Mucosa of gallbladder (tissue), 1 donor: ENCODE data around the gene DBH. TPM values are rescaled to one million over a fixed set of nuclear protein-coding genes. Genes with fewer than 3 reads are reported as not detected.

Experiments
- DNase-seq: peaks from one replicate; pipeline ENCODE4 v3.0.0-alpha.2; 2020; ENCODE audit warnings: low spot score
- total RNA-seq: library from RNA; stranded (reverse); gene quantifications from one replicate; pipeline ENCODE4 v1.2.1, GENCODE V29; 2021
- donor health status: DM: no; HTN: no; CAD: no.

DBH gene
- total RNA-seq, 1 donor from 2014 or later = 0.06 TPM

DNA sequence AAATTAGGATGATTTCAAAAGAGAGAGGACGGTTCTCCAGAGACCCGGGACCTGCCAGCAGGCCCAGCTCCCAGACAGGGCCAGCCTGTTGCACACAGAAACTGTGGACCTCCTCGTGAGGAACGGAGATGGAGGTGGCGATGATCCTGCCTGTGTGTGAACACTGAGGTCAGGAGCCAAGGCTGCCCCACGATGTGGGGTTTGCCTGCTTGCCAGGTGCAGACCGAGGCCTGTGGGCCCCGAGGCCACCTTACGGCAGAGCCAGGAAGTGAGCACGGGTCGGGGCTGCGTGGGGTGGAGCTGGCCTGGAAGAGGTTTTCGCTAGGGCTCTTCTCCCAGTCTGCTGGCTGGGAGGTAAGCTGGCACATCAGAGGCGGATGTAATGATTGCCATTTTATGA, 31.3 kb upstream of the DBH start:
- no peak for DNase-seq

- no peak for DNase-seq
Observed at GRCh38 chr9:133605446-133605845, 30.7 kb upstream of the DBH start.

DNA sequence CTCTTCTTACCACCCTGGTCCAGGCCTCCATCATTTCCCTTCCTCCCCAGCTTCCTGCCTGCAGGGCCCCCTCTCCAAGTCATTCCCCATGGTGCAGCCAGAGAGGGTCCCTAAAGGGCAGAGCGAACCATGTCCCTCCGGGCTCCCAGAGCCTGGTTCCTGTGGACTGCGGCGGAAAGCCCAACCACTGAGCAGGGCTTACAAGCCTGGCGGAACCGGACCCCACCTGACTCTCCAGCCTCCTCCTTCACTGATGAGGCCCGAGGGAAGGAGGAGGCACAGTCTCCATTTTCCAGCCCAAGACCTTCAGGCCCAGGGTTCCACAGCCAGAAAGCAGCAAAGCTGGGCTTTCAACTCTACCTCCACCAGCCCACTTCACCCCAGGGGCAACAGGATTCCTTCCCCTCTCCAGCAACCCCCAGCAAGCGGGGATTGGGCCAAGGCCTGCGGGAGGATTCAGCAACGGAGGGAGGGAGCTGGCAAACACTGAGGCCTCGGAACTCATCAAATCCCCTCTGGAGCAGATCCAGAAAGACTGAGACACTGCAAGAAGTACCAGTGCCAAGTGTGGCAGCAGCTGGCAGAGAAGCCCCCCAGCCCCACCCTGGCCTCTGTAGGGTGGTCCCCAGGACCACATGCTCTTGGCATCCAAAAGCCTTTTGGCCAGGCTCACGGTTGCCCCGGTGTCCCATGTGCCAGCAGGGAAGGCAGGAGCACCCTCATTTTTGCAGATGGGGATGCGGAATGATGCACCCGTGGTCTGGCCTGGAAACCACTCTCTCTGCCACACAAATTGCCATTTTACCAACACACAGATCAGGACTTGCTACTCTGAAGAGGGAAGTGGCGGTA, 30.1 kb upstream of the DBH start:
- no peak for DNase-seq

DNA sequence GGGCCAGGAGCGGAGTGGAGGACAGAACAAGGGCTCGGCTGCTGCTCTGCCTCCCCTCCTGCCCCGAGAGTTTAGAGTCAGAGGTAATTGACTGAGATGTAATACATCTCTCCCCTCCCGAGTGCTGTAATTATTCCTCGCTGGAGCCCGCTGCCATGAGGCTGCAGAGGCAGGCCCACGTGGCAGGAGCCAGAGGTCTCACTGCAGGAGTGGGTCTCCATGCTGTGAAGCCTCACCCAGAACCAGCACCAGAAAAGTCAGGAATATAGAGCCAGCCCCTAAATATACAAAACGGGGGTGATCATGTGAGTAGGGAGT, 29.5 kb upstream of the DBH start:
- no peak for DNase-seq

GRCh38 chr9:133607381-133607780, 28.8 kb upstream of the DBH start:
- DNase-seq = no peak

DNA sequence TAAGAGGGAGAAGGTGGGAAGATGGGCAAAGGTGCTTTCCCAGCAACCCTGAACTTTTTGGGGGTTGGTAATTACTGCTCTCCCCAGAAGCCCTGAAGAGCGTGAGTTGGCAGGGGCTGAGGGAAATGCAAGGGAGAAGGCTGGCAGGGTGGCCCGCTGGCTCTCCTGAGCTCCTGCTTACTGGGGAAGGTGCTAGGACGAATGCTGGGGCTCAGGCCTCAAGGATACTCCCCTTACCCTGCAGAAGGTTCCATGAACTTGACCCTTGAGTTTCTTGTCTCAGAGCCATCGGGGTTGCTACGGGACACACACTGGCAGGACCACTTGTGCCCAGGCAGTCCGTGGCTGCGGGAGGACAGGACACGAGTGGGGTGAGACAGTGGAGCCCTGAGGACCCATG, 28.2 kb upstream of the DBH start:
- no peak for DNase-seq

GRCh38 chr9:133608382-133608781, 27.8 kb upstream of the DBH start:
- DNase-seq = no peak

DNA sequence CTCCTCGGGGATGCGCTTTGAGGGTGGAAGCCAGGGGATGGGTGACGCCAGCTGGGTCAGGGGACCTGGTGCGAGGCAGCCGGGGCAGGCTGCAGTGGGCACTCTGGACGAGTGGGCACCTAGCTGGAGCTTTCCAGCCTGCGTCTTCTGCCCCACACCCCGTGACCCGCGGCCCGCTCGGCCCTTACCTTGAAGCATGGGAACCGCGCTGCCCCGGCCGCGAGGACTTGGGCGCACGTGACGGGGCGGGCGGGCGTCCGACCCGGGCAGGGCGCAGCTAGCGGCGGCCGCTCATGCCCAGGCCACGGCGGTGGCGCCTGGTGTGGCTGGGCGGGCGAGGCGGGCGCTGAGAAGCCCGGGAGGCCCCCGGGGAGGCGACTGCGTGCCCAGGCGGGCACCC, 27.3 kb upstream of the DBH start:
- DNase-seq = no peak

DNA sequence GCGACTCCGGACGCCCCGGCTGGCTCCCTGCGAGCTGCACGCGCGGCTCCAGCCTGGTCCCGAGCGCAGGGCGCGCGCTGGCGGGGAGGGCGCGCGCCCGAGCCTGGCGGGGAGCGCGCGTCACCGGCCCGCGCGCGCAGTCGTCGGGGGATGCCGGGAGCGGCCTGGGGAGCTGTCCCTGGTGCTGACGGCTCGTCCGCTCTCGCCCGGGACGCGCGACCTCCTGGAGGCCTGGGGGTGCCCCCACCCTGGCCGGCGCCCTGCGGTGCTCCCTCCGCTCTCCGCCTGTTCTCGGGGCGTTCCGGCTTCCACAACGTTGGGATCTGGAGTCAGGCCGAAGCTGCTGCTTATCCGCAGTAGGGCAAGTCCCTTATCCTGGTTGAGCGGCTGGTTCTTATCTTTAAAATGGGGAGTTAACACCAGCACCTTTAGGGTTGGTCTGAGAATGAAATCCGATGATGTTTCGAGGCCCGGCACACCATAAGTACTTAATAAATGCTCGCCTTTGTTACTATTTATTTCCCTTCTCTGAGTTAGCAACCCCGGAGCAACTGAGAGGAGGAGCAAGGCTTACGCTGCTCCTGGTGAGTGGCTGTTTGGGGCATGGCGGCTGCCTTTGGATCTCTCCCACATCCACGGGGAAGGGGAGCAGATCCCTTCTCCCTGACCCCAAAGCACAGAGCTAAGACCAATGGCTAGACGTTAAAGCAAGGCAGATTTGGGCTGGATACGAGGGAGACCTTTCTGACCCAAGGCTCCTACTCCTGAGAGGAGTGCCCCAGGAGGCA, 26.7 kb upstream of the DBH start, which contains the start of gene FAM163B:
Gene FAM163B, minus strand, starts transcription at position 79 of the 788 bp plus-strand sequence. CDS start 29,166 bp downstream, outside the sequence.
- DNase-seq = peak; percentile 36

- DNase-seq = no peak
Observed at GRCh38 chr9:133610845-133611244, 25.3 kb upstream of the DBH start.

- DNase-seq = no peak
Observed at GRCh38 chr9:133612051-133612450, 24.1 kb upstream of the DBH start.

DNA sequence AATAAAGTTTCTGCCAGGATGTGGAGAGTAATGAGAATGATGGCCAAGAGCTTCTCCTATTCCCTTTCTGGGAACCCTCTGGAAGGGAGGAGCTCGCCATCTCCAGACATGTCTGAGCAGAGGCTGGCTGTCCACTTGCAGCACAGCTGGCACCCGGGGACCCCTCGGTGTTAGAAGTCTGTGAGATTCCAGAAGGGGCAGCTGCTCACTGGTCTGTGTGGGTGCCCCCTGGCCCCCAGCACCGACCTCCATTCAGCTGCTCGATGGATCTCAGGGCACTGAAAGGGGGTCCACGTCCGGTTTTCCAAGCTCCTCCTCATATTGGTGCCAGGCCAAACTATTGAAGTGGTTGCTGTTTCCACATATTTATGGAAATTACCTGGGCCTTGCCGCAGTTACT, 23.3 kb upstream of the DBH start:
- DNase-seq = no peak

DNA sequence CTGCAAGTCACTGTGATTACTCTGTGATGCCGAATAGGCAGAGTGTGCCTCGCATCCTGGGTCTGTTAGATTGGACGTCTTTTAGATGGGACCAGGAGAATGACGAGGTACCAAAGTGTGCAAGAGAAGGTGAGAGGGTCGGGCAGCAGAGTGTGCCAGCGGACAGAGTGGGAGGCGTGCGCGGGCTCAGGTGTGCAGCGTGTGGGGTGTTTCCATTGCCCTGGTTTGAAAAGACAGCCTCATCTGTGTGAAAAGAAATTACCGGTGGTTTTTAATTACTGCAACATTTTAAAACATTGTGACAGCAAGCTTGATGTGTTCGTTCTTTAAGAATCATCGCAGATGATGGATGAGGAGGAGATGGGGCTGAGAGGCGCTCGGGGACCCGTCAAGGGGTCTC, 22.7 kb upstream of the DBH start:
- no peak for DNase-seq

DNA sequence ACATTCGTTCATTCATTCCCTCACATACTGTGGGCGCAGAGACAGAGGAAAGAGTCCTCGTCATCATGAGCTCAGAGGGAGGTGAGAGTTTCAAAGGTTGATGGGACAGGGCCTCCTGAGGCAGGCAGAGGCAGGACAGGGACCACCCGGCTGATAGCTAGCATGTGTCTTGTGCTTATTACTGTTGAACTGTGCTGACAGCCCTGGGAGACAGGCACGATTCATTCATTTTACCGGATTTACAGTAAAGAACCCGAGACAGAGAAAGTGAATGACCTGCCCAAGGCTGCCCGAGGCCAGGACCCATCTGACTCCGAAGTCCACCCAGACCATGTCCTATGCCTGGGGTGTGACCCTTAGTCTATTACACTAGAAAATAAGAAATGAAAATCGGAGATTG, 22.1 kb upstream of the DBH start:
- DNase-seq = no peak

- no peak for DNase-seq
Observed at GRCh38 chr9:133614678-133615077, 21.5 kb upstream of the DBH start.

DNA sequence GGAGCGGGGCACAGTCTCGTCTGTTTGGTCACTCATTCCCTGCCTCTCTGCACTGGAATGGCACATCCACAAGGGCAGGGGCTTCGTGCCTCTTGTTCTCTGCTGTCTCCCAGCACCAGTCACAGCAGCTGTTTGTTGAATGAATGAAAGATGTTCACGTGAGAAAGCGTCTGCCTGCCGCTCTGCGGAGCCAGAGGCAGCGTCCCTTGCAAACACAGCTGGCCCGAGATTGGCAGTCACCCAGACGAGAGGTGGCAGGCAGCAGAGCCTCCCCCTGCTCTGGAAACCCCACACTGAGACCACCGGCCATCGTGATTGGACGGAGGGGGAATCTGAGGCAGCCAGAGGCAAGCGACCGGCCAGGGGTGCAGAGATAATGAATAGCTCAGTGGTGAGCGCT, 21.0 kb upstream of the DBH start:
- DNase-seq = no peak

DNA sequence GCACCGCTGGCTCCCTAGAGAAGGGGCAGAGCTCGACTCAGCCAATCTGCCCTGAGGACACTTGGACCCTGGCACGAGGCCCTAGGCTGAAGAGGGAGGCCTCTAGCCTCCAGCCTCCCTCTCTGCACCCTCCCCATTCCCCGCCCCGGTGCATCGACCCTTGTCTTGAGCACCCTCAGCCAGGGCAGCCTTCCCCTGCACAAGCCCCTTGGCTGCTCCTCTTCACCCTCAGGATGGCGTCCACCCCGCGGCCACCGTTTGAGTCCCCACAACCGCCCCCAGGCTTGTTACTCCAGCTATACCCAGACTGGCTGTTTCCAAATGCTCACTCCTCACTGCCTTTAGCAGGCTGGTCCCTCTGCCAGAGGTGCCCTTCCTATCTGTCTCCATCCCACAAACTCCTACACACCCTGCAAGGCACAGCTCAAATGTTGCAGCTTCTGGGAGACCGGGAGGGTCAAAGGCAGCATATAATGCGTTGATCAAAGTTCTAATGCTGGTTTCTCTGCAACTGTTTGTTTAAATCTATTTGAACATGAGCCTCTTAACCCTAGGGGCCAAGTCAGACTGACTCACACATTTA, 20.5 kb upstream of the DBH start:
- DNase-seq = no peak

- DNase-seq = no peak
Observed at GRCh38 chr9:133616643-133617405, 19.3 kb upstream of the DBH start.

DNA sequence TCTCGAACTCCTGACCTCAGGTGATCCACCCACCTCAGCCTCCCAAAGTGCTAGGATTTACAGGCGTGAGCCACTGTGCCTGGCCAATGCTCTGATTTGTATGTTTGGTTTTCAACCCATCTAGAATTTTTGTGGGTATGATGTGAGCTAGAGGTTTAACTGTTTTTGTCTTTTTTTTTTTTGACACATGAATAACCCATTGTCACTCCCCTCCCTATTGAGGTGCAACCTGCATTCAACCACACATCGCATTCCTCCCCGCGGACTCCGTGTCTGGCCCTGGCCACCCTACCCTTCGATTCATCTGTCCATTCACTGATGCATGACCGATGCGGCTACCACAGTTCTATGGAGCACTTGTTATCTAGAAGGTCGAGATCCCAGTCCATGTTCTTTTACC, 17.4 kb upstream of the DBH start:
- no peak for DNase-seq

- peak; percentile 24 for DNase-seq
Observed at GRCh38 chr9:133619791-133620190, 16.4 kb upstream of the DBH start.

GRCh38 chr9:133621725-133622267, 14.4 kb upstream of the DBH start:
- DNase-seq = no peak

DNA sequence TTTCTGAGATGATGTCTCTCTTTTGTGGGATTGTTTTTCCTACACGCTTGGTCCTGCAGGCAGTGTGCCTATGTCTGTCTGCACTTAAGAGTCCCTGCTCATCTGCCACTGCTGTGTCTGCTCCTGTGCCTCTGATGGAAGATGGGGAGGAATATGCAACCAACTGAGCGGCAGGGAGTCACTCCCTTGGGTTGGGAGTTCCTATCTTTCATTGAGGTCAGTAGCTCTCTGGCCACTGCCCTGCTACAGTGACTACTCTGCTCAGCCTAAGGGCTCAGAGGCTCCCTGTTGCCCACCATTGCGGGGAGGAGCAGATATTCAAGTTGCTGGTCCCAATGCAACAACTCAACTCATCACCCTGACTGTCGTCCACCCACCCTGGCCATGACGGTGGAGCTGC, 13.6 kb upstream of the DBH start:
- DNase-seq = no peak
